OCI-LY1 (cell line): ENCODE measurements around the gene OSGEPL1.

ENCODE experiments used
- EZH2 ChIP-seq: fragments of 200-600 bp; sonication (generic), shearing (Covaris generic); IDR thresholded peaks from 2 replicates; pipeline ENCODE4 v1.8.0; 2017; ENCODE audit warnings: borderline replicate concordance, mixed run types, mild to moderate bottlenecking, antibody characterized with exemption, low read length, moderate library complexity, mixed read lengths
- TF ChIP-seq, protein P1 (sequence below): fragments of 200-600 bp; sonication (generic), shearing (Covaris generic); IDR thresholded peaks from 2 replicates; pipeline ENCODE4 v1.5.1; 2017; ENCODE audit warnings: mild to moderate bottlenecking, antibody characterized with exemption, low read length, moderate library complexity, mixed read lengths

DNA sequence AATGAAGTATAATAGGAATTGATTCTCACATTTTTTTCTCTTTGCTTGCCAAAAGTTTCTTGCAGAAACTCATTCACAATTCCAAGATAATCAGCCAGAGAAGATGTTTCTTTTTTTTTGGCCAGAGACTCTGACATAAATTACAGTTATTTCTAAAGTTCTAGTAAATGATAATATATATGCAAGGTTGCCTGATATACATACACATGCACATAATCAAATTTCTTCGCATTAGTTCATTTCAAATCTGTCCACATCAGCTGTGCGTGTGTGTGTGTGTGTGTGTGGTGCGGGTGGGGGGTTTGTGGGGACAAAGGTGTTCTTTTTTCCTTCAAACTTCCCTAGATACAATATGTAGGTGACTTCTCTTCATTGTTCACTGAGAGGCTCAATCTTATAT lies 33.2 kb downstream of the OSGEPL1 start:
- TF ChIP-seq, protein P1, sequence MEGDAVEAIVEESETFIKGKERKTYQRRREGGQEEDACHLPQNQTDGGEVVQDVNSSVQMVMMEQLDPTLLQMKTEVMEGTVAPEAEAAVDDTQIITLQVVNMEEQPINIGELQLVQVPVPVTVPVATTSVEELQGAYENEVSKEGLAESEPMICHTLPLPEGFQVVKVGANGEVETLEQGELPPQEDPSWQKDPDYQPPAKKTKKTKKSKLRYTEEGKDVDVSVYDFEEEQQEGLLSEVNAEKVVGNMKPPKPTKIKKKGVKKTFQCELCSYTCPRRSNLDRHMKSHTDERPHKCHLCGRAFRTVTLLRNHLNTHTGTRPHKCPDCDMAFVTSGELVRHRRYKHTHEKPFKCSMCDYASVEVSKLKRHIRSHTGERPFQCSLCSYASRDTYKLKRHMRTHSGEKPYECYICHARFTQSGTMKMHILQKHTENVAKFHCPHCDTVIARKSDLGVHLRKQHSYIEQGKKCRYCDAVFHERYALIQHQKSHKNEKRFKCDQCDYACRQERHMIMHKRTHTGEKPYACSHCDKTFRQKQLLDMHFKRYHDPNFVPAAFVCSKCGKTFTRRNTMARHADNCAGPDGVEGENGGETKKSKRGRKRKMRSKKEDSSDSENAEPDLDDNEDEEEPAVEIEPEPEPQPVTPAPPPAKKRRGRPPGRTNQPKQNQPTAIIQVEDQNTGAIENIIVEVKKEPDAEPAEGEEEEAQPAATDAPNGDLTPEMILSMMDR = no peak
- TF ChIP-seq EZH2 = no peak
